ENCODE measurements around the gene PLPP2.

Gene PLPP2

GRCh38 chr19:313988-314815 lies 23.0 kb upstream of the PLPP2 start:
- no peak for TF ChIP-seq SIN3A (IDR thresholded peaks at IDR 0.05; ENCODE audit: borderline replicate concordance, insufficient read depth, low read length)
- no peak for TF ChIP-seq FOXP2 (optimal IDR thresholded peaks at IDR 0.05; ENCODE audit: borderline replicate concordance, extremely low read depth, extremely low read length, insufficient read depth)
- TF ChIP-seq REST (IDR thresholded peaks at IDR 0.05; ENCODE audit: insufficient read depth in 1 of 2, low read depth in 2 of 2, low read length in 2 of 2): no peak
- TF ChIP-seq TAF1 (IDR thresholded peaks at IDR 0.05; ENCODE audit: borderline replicate concordance, insufficient read depth, low read length): no peak
- no peak for TF ChIP-seq POLR2AphosphoS5 (IDR thresholded peaks at IDR 0.05; ENCODE audit: low read depth, low read length)

GRCh38 chr19:313169-313987 lies 22.2 kb upstream of the PLPP2 start:
- TF ChIP-seq TAF1 (IDR thresholded peaks at IDR 0.05; ENCODE audit: borderline replicate concordance, insufficient read depth, low read length) (no peak), SIN3A (IDR thresholded peaks at IDR 0.05; ENCODE audit: borderline replicate concordance, insufficient read depth, low read length) (no peak), POLR2AphosphoS5 (IDR thresholded peaks at IDR 0.05; ENCODE audit: low read depth, low read length) (no peak), FOXP2 (optimal IDR thresholded peaks at IDR 0.05; ENCODE audit: borderline replicate concordance, extremely low read depth, extremely low read length, insufficient read depth) (no peak), REST (IDR thresholded peaks at IDR 0.05; ENCODE audit: insufficient read depth in 1 of 2, low read depth in 2 of 2, low read length in 2 of 2) (no peak)

GRCh38 chr19:311813-312261 lies 20.6 kb upstream of the PLPP2 start:
- TF ChIP-seq FOXP2 (optimal IDR thresholded peaks at IDR 0.05; ENCODE audit: borderline replicate concordance, extremely low read depth, extremely low read length, insufficient read depth) (no peak), SIN3A (IDR thresholded peaks at IDR 0.05; ENCODE audit: borderline replicate concordance, insufficient read depth, low read length) (no peak), POLR2AphosphoS5 (IDR thresholded peaks at IDR 0.05; ENCODE audit: low read depth, low read length) (no peak), REST (IDR thresholded peaks at IDR 0.05; ENCODE audit: insufficient read depth in 1 of 2, low read depth in 2 of 2, low read length in 2 of 2) (no peak), TAF1 (IDR thresholded peaks at IDR 0.05; ENCODE audit: borderline replicate concordance, insufficient read depth, low read length) (no peak)

GRCh38 chr19:310781-311496 lies 19.7 kb upstream of the PLPP2 start:
- TF ChIP-seq SIN3A (IDR thresholded peaks at IDR 0.05; ENCODE audit: borderline replicate concordance, insufficient read depth, low read length) (no peak), POLR2AphosphoS5 (IDR thresholded peaks at IDR 0.05; ENCODE audit: low read depth, low read length) (no peak), FOXP2 (optimal IDR thresholded peaks at IDR 0.05; ENCODE audit: borderline replicate concordance, extremely low read depth, extremely low read length, insufficient read depth) (no peak), TAF1 (IDR thresholded peaks at IDR 0.05; ENCODE audit: borderline replicate concordance, insufficient read depth, low read length) (no peak), REST (IDR thresholded peaks at IDR 0.05; ENCODE audit: insufficient read depth in 1 of 2, low read depth in 2 of 2, low read length in 2 of 2) (no peak)
